K562 (cell line): ENCODE results near the gene RWDD1. TPM values are rescaled to one million over a fixed set of nuclear protein-coding genes. Genes with fewer than 3 reads are reported as not detected.
A peak's percentile ranks its signal among the peaks of the same experiment; 100 is the strongest.

Source experiments
- ATF1 ChIP-seq, 2 experiments: fragments of 450-650 bp in 1 of 2; IDR thresholded peaks; 2 replicates each; pipeline ENCODE4 v1.6.1; 2016; ENCODE audit warnings: missing compliant biosample characterization in 1 of 2, missing genetic modification characterization in 1 of 2
- CBFA2T2 ChIP-seq: fragments of 450-650 bp; conservative IDR thresholded peaks from 2 replicates; pipeline ENCODE4 v1.6.1; 2017; ENCODE audit warnings: mild to moderate bottlenecking
- CREB3L1 ChIP-seq: fragments of 450-650 bp; IDR thresholded peaks from 2 replicates; pipeline ENCODE4 v1.6.1; 2014; ENCODE audit warnings: low read depth, mild to moderate bottlenecking, moderate library complexity, borderline replicate concordance
- E2F1 ChIP-seq: sonication (generic); formaldehyde crosslinking; IDR thresholded peaks from 2 replicates; pipeline ENCODE4 v1.8.1; 2023; ENCODE audit warnings: mild to moderate bottlenecking, missing genetic modification reagents, moderate library complexity
- GATA2 ChIP-seq: sonication (generic); formaldehyde crosslinking; IDR thresholded peaks from 2 replicates; pipeline ENCODE4 v1.4.0; 2020; ENCODE audit warnings: mild to moderate bottlenecking, missing genetic modification reagents
- MEF2A ChIP-seq: IDR thresholded peaks from 2 replicates; pipeline ENCODE4 v1.6.1; 2011; ENCODE audit warnings: low read depth, mild to moderate bottlenecking, low read length, moderate library complexity; ENCODE audit not compliant: control insufficient read depth
- NFYB ChIP-seq: IDR thresholded peaks from 2 replicates; pipeline ENCODE4 v1.6.1; 2011; ENCODE audit warnings: mild to moderate bottlenecking, moderate library complexity; ENCODE audit not compliant: insufficient read length; ENCODE audit errors: extremely low read depth
- RFX7 ChIP-seq: fragments of 250-450 bp; sonication (Bioruptor Pico); IDR thresholded peaks from 2 replicates; pipeline ENCODE4 v1.5.1; 2021; ENCODE audit warnings: mild to moderate bottlenecking
- TCF7L2 ChIP-seq: fragments of 150-350 bp; IDR thresholded peaks from 2 replicates; pipeline ENCODE4 v1.6.1; 2016; ENCODE audit warnings: low read depth, mild to moderate bottlenecking, low read length, moderate library complexity
- TSC22D4 ChIP-seq: fragments of 450-650 bp; IDR thresholded peaks from 2 replicates; pipeline ENCODE4 v1.6.1; 2016; ENCODE audit warnings: missing genetic modification characterization, missing biosample characterization, control low read depth
- ZBTB33 ChIP-seq: sonication (generic); formaldehyde crosslinking; IDR thresholded peaks from 2 replicates; pipeline ENCODE4 v1.8.1; 2023; ENCODE audit warnings: mild to moderate bottlenecking, missing genetic modification reagents
- ZNF253 ChIP-seq: fragments of 250-450 bp; sonication (Bioruptor Pico); conservative IDR thresholded peaks from 2 replicates; pipeline ENCODE4 v1.6.1; 2021; ENCODE audit warnings: mild to moderate bottlenecking
- ZNF280A ChIP-seq: fragments of 450-650 bp; IDR thresholded peaks from 2 replicates; pipeline ENCODE4 v1.6.1; 2018; ENCODE audit warnings: mild to moderate bottlenecking, low read depth; ENCODE audit not compliant: partially characterized antibody
- ZNF324 ChIP-seq: fragments of 250-450 bp; sonication (Bioruptor Pico); IDR thresholded peaks from 2 replicates; pipeline ENCODE4 v1.4.0; 2020; ENCODE audit warnings: mild to moderate bottlenecking
- ZNF431 ChIP-seq: sonication (generic); formaldehyde crosslinking; IDR thresholded peaks from 2 replicates; pipeline ENCODE4 v1.8.0; 2022; ENCODE audit warnings: mild to moderate bottlenecking, missing genetic modification reagents
- ZNF518B ChIP-seq: fragments of 250-450 bp; sonication (Bioruptor Pico); IDR thresholded peaks from 2 replicates; pipeline ENCODE4 v1.5.0; 2021; ENCODE audit warnings: mild to moderate bottlenecking, moderate library complexity
- ZNF766 ChIP-seq: fragments of 200-800 bp; sonication (Bioruptor generic); conservative IDR thresholded peaks from 2 replicates; pipeline ENCODE4 v1.6.1; 2016; ENCODE audit warnings: missing genetic modification characterization, missing compliant biosample characterization
- polyA plus RNA-seq, 8 experiments: library from polyadenylated mRNA; depleted of rRNA in 4 of 8; stranded (reverse) in 5 of 8; unstranded in 3 of 8; fragments of >200 nt; fragmentation: Nextera tagmentation in 2 of 8; fragmentation: Illumina TruSeq in 1 of 8; extraction: Ambion mirVana in 2 of 8; extraction: Trizol in 1 of 8; gene quantifications; 2 replicates each; pipeline versions ENCODE4 v1.2.1 to v1.2.3, GENCODE V29; 2011 to 2014; ENCODE audit warnings: inconsistent platforms in 1 of 8, missing spikeins in 1 of 8
- total RNA-seq, 7 experiments: library from RNA; depleted of rRNA in 6 of 7; stranded (reverse); fragments of >200 nt in 6 of 7; fragmentation: Illumina TruSeq in 2 of 7; extraction: Trizol in 2 of 7; gene quantifications; 2 replicates each; pipeline versions ENCODE4 v1.2.1 to v1.2.3, GENCODE V29; 2011 to 2021; ENCODE audit warnings: low replicate concordance in 1 of 7

RWDD1 gene
- total and polyA plus RNA-seq, 9 of the 15 experiments (the other 6 are each of a cell fraction or from before 2014, with no cell fraction given) = 31.9 to 89.8 (median 48.7) TPM

GRCh38 chr6:116570856-116571682, at the start of gene RWDD1 (continued):
- TF ChIP-seq ZBTB33 (CRISPR knock-in tag) (no peak), ZNF518B (CRISPR knock-in tag) (no peak), CREB3L1 (no peak; the same call in 1 of the 2 replicates), ZNF280A (no peak), RFX7 (CRISPR knock-in tag) (no peak), TCF7L2 (no peak), ZNF766 (CRISPR knock-in tag) (0 out of 2 replicates have a peak, but pooled peaks have one; percentile 55), ZNF253 (CRISPR knock-in tag) (no peak), TSC22D4 (tag) (no peak), MEF2A (no peak), E2F1 (CRISPR knock-in tag) (peak; percentile 87), NFYB (peak; percentile 94), ZNF324 (no peak), ATF1 (CRISPR knock-in tag; IDR thresholded peaks at IDR 0.05) (no peak; the same call in 1 of the 2 replicates), ATF1 (tag; IDR thresholded peaks at IDR 0.05) (peak; percentile 93), ZNF431 (no peak), CBFA2T2 (no peak), GATA2 (no peak)
